ENCODE measurements around the gene IFITM10.

The IFITM10 gene

GRCh38 chr11:1776331-1776851, 26.0 kb upstream of the IFITM10 start:
- no peak for DNase-seq (ENCODE audit: insufficient read length, low spot score)
- TF ChIP-seq CTCF (IDR thresholded peaks at IDR 0.05; ENCODE audit: insufficient read depth, missing control alignments), result no peak
- no peak for FAIRE-seq

DNA sequence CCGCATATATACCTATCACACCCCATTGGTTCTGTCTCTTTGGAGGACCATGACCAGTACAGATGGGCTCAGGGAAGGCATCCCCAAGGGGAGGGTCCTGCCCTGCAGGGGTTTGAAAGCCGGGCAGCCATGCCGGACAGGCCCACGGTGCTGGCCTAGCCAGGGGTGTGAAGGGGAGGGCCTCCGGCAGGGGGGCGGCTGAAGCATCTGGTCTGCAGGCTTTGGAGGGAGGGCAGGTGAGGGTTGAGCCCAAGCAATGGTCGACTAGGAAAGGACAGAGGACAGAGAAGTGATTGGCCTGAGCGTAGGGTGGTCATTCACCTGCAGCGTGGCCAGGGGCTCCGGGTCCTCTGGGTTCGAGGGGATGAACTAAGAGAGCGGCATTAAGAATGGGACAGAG, 24.5 kb upstream of the IFITM10 start:
- DNase-seq (ENCODE audit: insufficient read length, low spot score) (no peak), FAIRE-seq (no peak)
- TF ChIP-seq CTCF (IDR thresholded peaks at IDR 0.05; ENCODE audit: insufficient read depth, missing control alignments), result no peak

DNA sequence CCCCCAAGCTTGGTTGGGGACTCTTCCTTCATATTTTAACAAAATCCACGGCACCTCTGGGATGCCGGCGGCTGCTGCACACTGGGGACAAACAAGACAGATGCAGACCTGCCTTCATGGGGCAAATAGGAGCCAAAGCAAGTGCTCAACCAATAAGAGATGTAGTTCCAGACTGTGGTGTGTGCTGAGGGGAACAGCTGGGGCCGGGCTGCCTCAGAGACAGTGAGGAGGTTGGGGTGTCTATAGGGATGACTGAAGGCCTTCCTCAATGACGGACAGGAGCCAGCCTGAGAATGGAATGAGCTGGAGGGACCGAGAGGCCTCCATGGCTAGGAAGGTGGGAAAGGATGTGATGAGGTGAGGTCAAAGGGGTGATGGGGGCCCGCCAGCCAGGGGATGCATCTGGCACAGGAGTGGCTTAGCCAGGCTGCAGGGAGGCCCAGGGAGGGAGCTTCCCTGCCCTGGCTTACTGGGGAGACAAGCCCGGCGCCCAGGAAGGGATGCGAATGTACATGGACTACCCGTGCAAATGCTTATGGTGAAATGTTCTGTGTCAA, 23.7 kb upstream of the IFITM10 start:
- TF ChIP-seq CTCF (IDR thresholded peaks at IDR 0.05; ENCODE audit: insufficient read depth, missing control alignments), result no peak
- FAIRE-seq (no peak), DNase-seq (ENCODE audit: insufficient read length, low spot score) (no peak)

DNA sequence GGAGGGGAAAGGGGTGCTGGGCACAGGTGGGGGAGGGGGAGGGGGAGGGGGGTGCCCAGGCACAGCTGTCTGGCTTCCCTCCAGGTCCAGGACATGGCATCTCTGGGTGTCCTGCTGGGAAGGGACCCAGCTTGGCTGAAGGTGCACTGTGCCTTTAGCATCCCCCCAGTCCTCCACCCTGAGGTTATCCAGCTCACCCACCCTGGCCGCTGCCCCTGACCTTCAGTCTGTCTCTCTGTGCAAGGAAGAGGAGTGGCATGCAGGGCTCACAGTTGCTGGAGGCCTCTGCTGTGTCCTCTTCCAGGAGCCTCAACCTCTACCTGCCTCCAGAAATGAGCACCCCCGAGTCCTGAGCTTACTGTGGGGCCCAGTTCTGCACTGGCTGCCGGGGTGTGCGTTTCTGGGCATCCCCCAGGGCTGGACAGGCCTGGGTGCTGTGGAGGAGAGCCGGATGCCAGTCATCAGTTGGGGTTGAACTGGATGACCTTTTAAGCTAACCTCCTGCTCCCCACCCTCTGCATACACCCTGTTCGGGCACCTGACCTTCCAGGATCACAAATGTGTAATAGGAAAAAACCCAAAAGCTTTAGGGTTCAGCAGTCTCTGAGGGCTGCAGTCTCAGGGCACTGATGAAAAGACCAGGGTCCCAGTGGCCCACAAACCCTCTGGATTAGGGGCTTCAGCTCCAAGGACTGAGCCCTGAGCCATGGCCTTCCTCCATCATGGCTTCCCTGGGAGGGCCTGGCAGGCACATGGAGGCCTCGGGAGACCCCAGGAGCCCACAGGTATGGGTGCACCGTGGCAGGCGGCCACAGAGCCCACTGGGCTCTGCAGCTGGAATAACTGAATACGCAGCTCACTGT, 23.0 kb upstream of the IFITM10 start:
- FAIRE-seq (no peak), DNase-seq (ENCODE audit: insufficient read length, low spot score) (no peak)
- no peak for TF ChIP-seq CTCF (IDR thresholded peaks at IDR 0.05; ENCODE audit: insufficient read depth, missing control alignments)

DNA sequence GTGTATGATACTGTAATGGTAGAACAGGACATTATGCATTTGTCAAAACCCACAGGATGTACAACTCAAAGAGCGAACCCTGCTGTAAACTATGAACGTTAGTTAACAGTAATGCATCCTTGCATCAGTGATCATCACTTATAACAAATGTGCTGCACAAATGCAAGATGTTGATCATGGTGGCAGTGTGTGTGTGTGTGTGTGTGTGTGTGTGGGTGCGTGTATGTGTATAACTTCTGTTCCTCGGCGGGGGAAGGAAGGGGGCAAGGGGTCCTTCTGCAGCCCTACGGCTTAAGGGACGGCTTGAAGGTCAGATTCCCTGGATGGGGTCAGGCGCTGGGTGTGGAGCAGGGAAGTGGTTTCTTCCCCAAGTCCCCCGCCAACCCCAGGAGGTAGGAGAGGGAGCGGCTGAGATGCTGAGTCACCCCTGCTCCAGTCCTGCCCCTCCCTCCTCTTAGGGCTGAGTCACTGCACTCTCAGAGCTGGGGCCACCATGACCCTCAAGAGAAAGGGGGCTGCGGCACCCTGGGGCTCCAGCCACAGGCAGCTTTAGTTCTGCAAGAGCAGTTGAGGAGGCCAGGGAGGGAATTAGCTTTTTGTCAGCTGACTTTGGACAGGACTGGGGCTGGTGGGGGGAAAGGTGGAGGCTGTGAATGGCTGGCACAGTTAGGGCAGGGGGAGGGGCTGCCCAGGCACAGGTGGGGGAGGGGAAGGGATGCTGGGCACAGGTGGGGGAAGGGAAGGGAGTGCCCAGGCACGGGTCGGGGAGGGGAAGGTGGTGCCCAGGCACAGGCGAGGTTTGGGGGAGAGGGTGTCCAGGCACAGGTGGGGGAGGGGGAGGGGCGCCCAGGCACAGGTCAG, 22.1 kb upstream of the IFITM10 start:
- DNase-seq (ENCODE audit: insufficient read length, low spot score), result no peak
- TF ChIP-seq CTCF (IDR thresholded peaks at IDR 0.05; ENCODE audit: insufficient read depth, missing control alignments), result no peak
- no peak for FAIRE-seq

GRCh38 chr11:1771700-1772099, 21.3 kb upstream of the IFITM10 start:
- TF ChIP-seq CTCF (IDR thresholded peaks at IDR 0.05; ENCODE audit: insufficient read depth, missing control alignments), result no peak
- FAIRE-seq (no peak), DNase-seq (ENCODE audit: insufficient read length, low spot score) (no peak)

All from D721Med (cell line).